GM12878 (cell line): Measurements from ENCODE around the gene SNCG. TPM values are rescaled to one million over a fixed set of nuclear protein-coding genes. Genes with fewer than 3 reads are reported as not detected.

Experiments
- ATAC-seq: fragments of 200-7000 bp; cut with Tn5 transposase; 3 replicates; pipeline ENCODE4 v1.9.1; 2020; ENCODE audit warnings: mild to moderate bottlenecking, moderate library complexity
- BruUV-seq: library from RNA; stranded (reverse); fragments of 400-500 nt; replicated peaks from 2 replicates; lab custom pipeline; 2021; lab: Mats Ljungman, UMichigan
- CTCF ChIA-PET: fragments of 300-600 bp; sonication (Branson Sonifier 250); formaldehyde crosslinking; extraction: SDS; loops from one replicate; lab custom pipeline; 2021; ENCODE audit warnings: inconsistent platforms; lab: Yijun Ruan, JAX
- POLR2A ChIA-PET: fragments of 350-600 bp; formaldehyde crosslinking; extraction: SDS; loops from one replicate; lab custom pipeline; 2021; ENCODE audit warnings: inconsistent platforms; lab: Charles Lee
- RAD21 ChIA-PET: fragments of 300-600 bp; sonication (Branson Sonifier 250); formaldehyde crosslinking; loops from one replicate; lab custom pipeline; 2023; ENCODE audit warnings: antibody characterized with exemption; ENCODE audit not compliant: unreplicated experiment; lab: Charles Lee
- SMC1A ChIA-PET: fragments of 300-600 bp; sonication (Branson Sonifier 250); formaldehyde crosslinking; loops from one replicate; lab custom pipeline; 2023; ENCODE audit not compliant: unreplicated experiment, uncharacterized antibody; lab: Charles Lee
- DNase-seq: peaks from one replicate; pipeline ENCODE4 v3.0.0-alpha.2; 2011; ENCODE audit warnings: low read depth, low spot score
- FAIRE-seq: peaks from 3 replicates; lab custom pipeline; 2011; peaks lifted over from hg19 to GRCh38; lab: Jason Lieb, UNC
- H2AFZ ChIP-seq: 2 replicates; pipeline ENCODE4 v1.6.0; 2011; ENCODE audit warnings: low read depth, low read length, control low read depth; ENCODE audit not compliant: control insufficient read depth
- H3K27ac ChIP-seq: 2 replicates; pipeline ENCODE4 v1.5.1; 2011; ENCODE audit warnings: control low read depth; ENCODE audit not compliant: control insufficient read depth, insufficient read depth
- H3K27me3 ChIP-seq, 2 experiments: replicated peaks in 1 of 2; 2 replicates each; pipeline versions ENCODE4 v1.6.0 to v1.6.1; 2011; ENCODE audit warnings: low read length in 1 of 2; ENCODE audit not compliant: control insufficient read depth in 2 of 2, insufficient read depth in 2 of 2
- H3K36me3 ChIP-seq, 2 experiments: 2 replicates each; pipeline ENCODE4 v1.5.1; 2011; ENCODE audit warnings: low read length in 1 of 2; ENCODE audit not compliant: control insufficient read depth in 2 of 2, insufficient read depth in 2 of 2
- H3K4me1 ChIP-seq: 2 replicates; pipeline ENCODE4 v1.6.1; 2011; ENCODE audit warnings: mild to moderate bottlenecking, low read length, moderate library complexity, mixed read lengths; ENCODE audit not compliant: control insufficient read depth, insufficient read depth
- H3K4me2 ChIP-seq: 2 replicates; pipeline ENCODE4 v1.6.0; 2011; ENCODE audit warnings: control low read depth; ENCODE audit not compliant: control insufficient read depth, insufficient read depth
- H3K4me3 ChIP-seq: fragments of 200-600 bp; sonication (generic); 2 replicates; pipeline ENCODE4 v1.5.1; 2016
- H3K79me2 ChIP-seq: 2 replicates; pipeline ENCODE4 v1.6.0; 2011; ENCODE audit warnings: low read length; ENCODE audit not compliant: control insufficient read depth, insufficient read depth
- H3K9ac ChIP-seq: 2 replicates; pipeline ENCODE4 v1.8.0; 2011; ENCODE audit warnings: low read length, control low read depth, mixed read lengths; ENCODE audit not compliant: control insufficient read depth, insufficient read depth
- H3K9me3 ChIP-seq: replicated peaks from 3 replicates; pipeline ENCODE4 v1.5.1; 2011; ENCODE audit warnings: mild to moderate bottlenecking, low read length; ENCODE audit not compliant: control insufficient read depth, insufficient read depth
- H4K20me1 ChIP-seq: 2 replicates; pipeline ENCODE4 v1.6.0; 2011; ENCODE audit not compliant: control insufficient read depth, insufficient read depth
- CBX3 ChIP-seq: fragments of 200-600 bp; sonication (generic); IDR thresholded peaks from 2 replicates; pipeline ENCODE4 v1.6.1; 2016; ENCODE audit warnings: low read depth, borderline replicate concordance
- CHD1 ChIP-seq: IDR thresholded peaks from 2 replicates; pipeline ENCODE4 v1.6.1; 2012; ENCODE audit warnings: low read depth, low read length, improper control_type of control experiment
- DPF2 ChIP-seq: fragments of 450-650 bp; IDR thresholded peaks from 2 replicates; pipeline ENCODE4 v1.6.1; 2017; ENCODE audit warnings: mild to moderate bottlenecking
- ELK1 ChIP-seq: IDR thresholded peaks from 2 replicates; pipeline ENCODE4 v1.6.1; 2012; ENCODE audit warnings: low read depth, low read length, improper control_type of control experiment
- HDAC6 ChIP-seq: fragments of 200-600 bp; sonication (generic); IDR thresholded peaks from one replicate; pipeline ENCODE4 v1.8.0; 2017; ENCODE audit warnings: antibody characterized with exemption; ENCODE audit not compliant: unreplicated experiment
- IKZF1 ChIP-seq: fragments of 450-650 bp; conservative IDR thresholded peaks from 2 replicates; pipeline ENCODE4 v1.6.1; 2017; ENCODE audit warnings: antibody characterized with exemption, mild to moderate bottlenecking
- MLLT1 ChIP-seq: fragments of 450-650 bp; IDR thresholded peaks from 2 replicates; pipeline ENCODE4 v1.6.1; 2016; ENCODE audit warnings: mild to moderate bottlenecking
- POLR2AphosphoS2 ChIP-seq: IDR thresholded peaks from 2 replicates; pipeline ENCODE4 v1.6.1; 2011; ENCODE audit warnings: low read depth, mild to moderate bottlenecking, low read length, improper control_type of control experiment, moderate library complexity
- TCF12 ChIP-seq: IDR thresholded peaks from 2 replicates; pipeline ENCODE4 v1.6.1; 2011; ENCODE audit warnings: low read depth, mild to moderate bottlenecking, low read length
- ZBTB33 ChIP-seq: fragments of 450-650 bp; IDR thresholded peaks from 2 replicates; pipeline ENCODE4 v1.6.1; 2017; ENCODE audit warnings: mild to moderate bottlenecking
- ZNF217 ChIP-seq: fragments of 450-650 bp; IDR thresholded peaks from 2 replicates; pipeline ENCODE4 v1.6.1; 2017; ENCODE audit warnings: antibody characterized with exemption, mild to moderate bottlenecking
- WGBS: methylation state at CpG from one replicate; pipeline ENCODE4 v1.1.6; 2016; ENCODE audit warnings: low lambda C conversion rate; ENCODE audit not compliant: insufficient replicate concordance, insufficient coverage; ENCODE audit errors: missing lambda C conversion rate; 5-methylcytosine and 5-hydroxymethylcytosine counted together
- in situ Hi-C: fragments of 300-500 bp; cut with MboI; formaldehyde crosslinking; loops from 9 replicates; pipeline ENCODE4 v1.14.3; 2018; ENCODE audit warnings: mixed read lengths
- intact Hi-C: fragments of 100-400 bp; cut with micrococcal nuclease; formaldehyde crosslinking; loops from one replicate; pipeline ENCODE4 v1.14.2; 2022; ENCODE audit not compliant: unreplicated experiment
- polyA plus RNA-seq, 11 experiments: library from polyadenylated mRNA; depleted of rRNA in 4 of 11; unstranded in 6 of 11; stranded (reverse) in 5 of 11; fragments of >200 nt; fragmentation: Nextera tagmentation in 4 of 11; fragmentation: Illumina TruSeq in 1 of 11; extraction: Ambion mirVana in 4 of 11; extraction: Trizol in 1 of 11; gene quantifications; 1 replicate in 1 of 11; 2 replicates in 10 of 11; pipeline versions ENCODE4 v1.2.1 to v1.2.3, GENCODE V29; 2011 to 2016; ENCODE audit warnings: inconsistent platforms in 2 of 11, missing spikeins in 2 of 11, low read depth in 1 of 11
- total RNA-seq, 4 experiments: library from RNA; depleted of rRNA in 3 of 4; stranded (reverse); fragments of >200 nt in 3 of 4; fragmentation: Illumina TruSeq in 1 of 4; extraction: Trizol in 1 of 4; gene quantifications; 2 replicates each; pipeline versions ENCODE4 v1.2.1 to v1.2.3, GENCODE V29; 2013 to 2021

SNCG gene
- total and polyA plus RNA-seq, 10 of the 15 experiments (the other 5 are each of a cell fraction or from before 2014, with no cell fraction given), result 0.22 to 1.3 (median 0.42) TPM; not detected in 6

GRCh38 chr10:86936661-86937501, 21.5 kb upstream of the SNCG start:
- ATAC-seq, result no peak
- H3K36me3 ChIP-seq, result no peaks in the 10 kb centered on the region
- TF ChIP-seq TCF12 (no peak), MLLT1 (no peak), DPF2 (no peak), HDAC6 (no peak), ZBTB33 (no peak), ELK1 (no peak), IKZF1 (no peak), CHD1 (no peak), ZNF217 (no peak), POLR2AphosphoS2 (no peak), CBX3 (no peak)
- ChIA-PET RAD21 (no interaction called here), POLR2A (interaction anchor here (0.7 kb wide), 1 partner anchor 227 kb away, joined by 3 read pairs; no protein-coding TSS in a partner anchor), SMC1A (interaction anchor here (0.6 to 3.0 kb wide), 4 partner anchors 10 to 1188 kb away, joined by 3 to 8 read pairs (median 4); no protein-coding TSS in a partner anchor), CTCF (interaction anchor here (0.7 to 3.9 kb wide), 6 partner anchors 10 to 248 kb away, joined by 3 to 25 read pairs (median 5); no protein-coding TSS in a partner anchor)
- H3K9ac ChIP-seq, result no peak overlapping the region
- no peaks in the 10 kb centered on the region for H3K79me2 ChIP-seq
- H3K9me3 ChIP-seq, result no peaks in the 10 kb centered on the region
- H4K20me1 ChIP-seq, result no peaks in the 10 kb centered on the region
- 58% methylated on average over 13 of the region's 13 CpGs for WGBS
- no peaks in the 10 kb centered on the region for H3K27me3 ChIP-seq
- H3K4me3 ChIP-seq, result no peak overlapping the region
- H3K4me1 ChIP-seq, result no peaks in the 10 kb centered on the region; the same call in 1 of the 2 replicates
- BruUV-seq, result no TSS peak
- H3K27ac ChIP-seq, result no peak overlapping the region
- no peak overlapping the region for H2AFZ ChIP-seq
- in situ Hi-C loops, result no loop called here
- DNase-seq, result no peak
- intact Hi-C loops, result loop anchor here (5.0 kb wide), 2 partner anchors 210 to 265 kb away; no protein-coding TSS in a partner anchor
- FAIRE-seq, result no peak
- no peak overlapping the region for H3K4me2 ChIP-seq
